Measurements from ENCODE around the gene FAF1.

DNA sequence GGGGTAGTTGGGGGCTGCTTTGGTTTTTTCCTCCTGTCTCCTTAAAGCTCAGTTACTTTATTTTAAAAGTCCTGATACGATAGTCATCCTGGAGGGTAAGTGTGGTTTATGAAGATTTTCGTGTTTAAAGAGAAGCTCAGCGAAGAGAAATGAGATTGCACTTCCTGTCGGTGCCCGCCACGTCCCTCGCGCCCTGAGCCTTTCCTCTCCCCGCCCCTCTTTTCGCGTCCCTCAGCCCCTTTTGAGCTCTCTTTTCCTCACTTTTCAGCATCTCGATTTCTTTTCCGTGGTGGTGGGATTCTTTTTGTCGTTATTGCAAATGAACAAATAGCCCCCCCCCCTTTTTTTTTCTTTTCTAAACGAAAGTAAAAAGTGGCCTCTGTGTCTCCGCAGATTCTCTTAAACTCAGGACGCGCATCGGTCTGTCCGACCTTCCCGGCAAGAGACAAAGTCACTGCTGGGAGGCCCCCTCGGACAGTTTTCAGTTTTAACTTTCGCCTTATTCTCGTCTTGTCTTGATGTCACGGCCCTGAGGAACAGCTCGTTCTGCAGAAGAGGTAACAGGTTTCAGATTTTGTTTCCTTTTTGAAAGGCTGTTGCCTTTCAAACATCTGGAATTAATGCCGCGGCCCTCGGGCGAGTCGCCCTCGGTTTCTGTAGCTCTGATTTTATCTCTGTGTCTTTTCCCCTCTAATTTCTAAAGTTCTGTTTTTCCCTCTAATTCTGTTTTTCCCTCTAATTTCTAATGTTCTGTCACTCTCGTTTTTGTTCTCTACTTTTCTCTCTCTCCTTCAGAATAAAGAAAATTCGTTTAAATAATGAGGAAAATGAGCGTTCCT lies 535.8 kb downstream of the FAF1 start:
- TF ChIP-seq NFIC (IDR thresholded peaks at IDR 0.05) (no peak), EP300 (IDR thresholded peaks at IDR 0.05; ENCODE audit: borderline replicate concordance) (no peak), CREB1 (IDR thresholded peaks at IDR 0.05; ENCODE audit: low read depth) (no peak), CEBPB (IDR thresholded peaks at IDR 0.05) (no peak), YY1 (IDR thresholded peaks at IDR 0.05; ENCODE audit: low read depth) (no peak)
- TF ChIP-seq, protein P1, sequence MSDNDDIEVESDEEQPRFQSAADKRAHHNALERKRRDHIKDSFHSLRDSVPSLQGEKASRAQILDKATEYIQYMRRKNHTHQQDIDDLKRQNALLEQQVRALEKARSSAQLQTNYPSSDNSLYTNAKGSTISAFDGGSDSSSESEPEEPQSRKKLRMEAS (IDR thresholded peaks at IDR 0.05): no peak
- TF ChIP-seq, protein P2, sequence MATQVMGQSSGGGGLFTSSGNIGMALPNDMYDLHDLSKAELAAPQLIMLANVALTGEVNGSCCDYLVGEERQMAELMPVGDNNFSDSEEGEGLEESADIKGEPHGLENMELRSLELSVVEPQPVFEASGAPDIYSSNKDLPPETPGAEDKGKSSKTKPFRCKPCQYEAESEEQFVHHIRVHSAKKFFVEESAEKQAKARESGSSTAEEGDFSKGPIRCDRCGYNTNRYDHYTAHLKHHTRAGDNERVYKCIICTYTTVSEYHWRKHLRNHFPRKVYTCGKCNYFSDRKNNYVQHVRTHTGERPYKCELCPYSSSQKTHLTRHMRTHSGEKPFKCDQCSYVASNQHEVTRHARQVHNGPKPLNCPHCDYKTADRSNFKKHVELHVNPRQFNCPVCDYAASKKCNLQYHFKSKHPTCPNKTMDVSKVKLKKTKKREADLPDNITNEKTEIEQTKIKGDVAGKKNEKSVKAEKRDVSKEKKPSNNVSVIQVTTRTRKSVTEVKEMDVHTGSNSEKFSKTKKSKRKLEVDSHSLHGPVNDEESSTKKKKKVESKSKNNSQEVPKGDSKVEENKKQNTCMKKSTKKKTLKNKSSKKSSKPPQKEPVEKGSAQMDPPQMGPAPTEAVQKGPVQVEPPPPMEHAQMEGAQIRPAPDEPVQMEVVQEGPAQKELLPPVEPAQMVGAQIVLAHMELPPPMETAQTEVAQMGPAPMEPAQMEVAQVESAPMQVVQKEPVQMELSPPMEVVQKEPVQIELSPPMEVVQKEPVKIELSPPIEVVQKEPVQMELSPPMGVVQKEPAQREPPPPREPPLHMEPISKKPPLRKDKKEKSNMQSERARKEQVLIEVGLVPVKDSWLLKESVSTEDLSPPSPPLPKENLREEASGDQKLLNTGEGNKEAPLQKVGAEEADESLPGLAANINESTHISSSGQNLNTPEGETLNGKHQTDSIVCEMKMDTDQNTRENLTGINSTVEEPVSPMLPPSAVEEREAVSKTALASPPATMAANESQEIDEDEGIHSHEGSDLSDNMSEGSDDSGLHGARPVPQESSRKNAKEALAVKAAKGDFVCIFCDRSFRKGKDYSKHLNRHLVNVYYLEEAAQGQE (IDR thresholded peaks at IDR 0.05; ENCODE audit: low read depth): no peak
